CD14-positive monocyte (primary cell): ENCODE measurements around the gene MRGPRF. TPM values are rescaled to one million over a fixed set of nuclear protein-coding genes. Genes with fewer than 3 reads are reported as not detected.

Source experiments
- DNase-seq, 3 donors: peaks; one replicate each; pipeline ENCODE4 v3.0.0-alpha.2; 2011 to 2022
- H2AFZ ChIP-seq: 2 replicates; pipeline ENCODE4 v1.6.0; 2012; ENCODE audit warnings: mild to moderate bottlenecking, low read depth, low read length, inconsistent platforms; ENCODE audit not compliant: insufficient read depth, poor library complexity, severe bottlenecking
- H3K27ac ChIP-seq, 2 donors: 1 replicate in 1 of 2; 2 replicates in 1 of 2; pipeline ENCODE4 v1.5.1; 2012 to 2013; ENCODE audit warnings: low read length in 2 of 2, control low read depth in 1 of 2, inconsistent platforms in 1 of 2, low read depth in 1 of 2, mild to moderate bottlenecking in 1 of 2
- H3K27me3 ChIP-seq, 2 donors: one replicate each; pipeline versions ENCODE4 v1.6.0 to v1.6.1; 2011 to 2013; ENCODE audit warnings: low read length in 2 of 2; ENCODE audit not compliant: control insufficient read depth in 2 of 2, insufficient read depth in 2 of 2
- H3K36me3 ChIP-seq, 2 donors: replicated peaks in 1 of 2; 1 replicate in 1 of 2; 2 replicates in 1 of 2; pipeline versions ENCODE4 v1.5.1 to v1.6.1; 2012 to 2013; ENCODE audit warnings: low read length in 2 of 2, control low read depth in 1 of 2, inconsistent platforms in 1 of 2, mild to moderate bottlenecking in 1 of 2; ENCODE audit not compliant: insufficient read depth in 2 of 2, control insufficient read depth in 1 of 2
- H3K4me1 ChIP-seq, 2 donors: 1 replicate in 1 of 2; 2 replicates in 1 of 2; pipeline versions ENCODE4 v1.5.1 to v1.6.1; 2012 to 2013; ENCODE audit warnings: low read length in 2 of 2, control low read depth in 1 of 2, inconsistent platforms in 1 of 2, mild to moderate bottlenecking in 1 of 2, moderate library complexity in 1 of 2; ENCODE audit not compliant: insufficient read depth in 2 of 2, control insufficient read depth in 1 of 2
- H3K4me2 ChIP-seq: replicated peaks from 2 replicates; pipeline ENCODE3; 2012; ENCODE audit warnings: low read length, moderate library complexity, mild to moderate bottlenecking; ENCODE audit not compliant: poor library complexity, severe bottlenecking; ENCODE audit errors: extremely low read depth
- H3K4me3 ChIP-seq, 3 experiments: fragments of 200-600 bp in 1 of 3; sonication (generic) in 1 of 3; replicated peaks in 1 of 3; 1 replicate in 2 of 3; 2 replicates in 1 of 3; pipeline ENCODE4 v1.5.1; 2011 to 2013; ENCODE audit warnings: low read length in 3 of 3, mild to moderate bottlenecking in 3 of 3, control low read depth in 2 of 3, low read depth in 2 of 3, inconsistent platforms in 1 of 3, moderate library complexity in 1 of 3
- H3K79me2 ChIP-seq: 2 replicates; pipeline ENCODE4 v1.6.0; 2012; ENCODE audit warnings: mild to moderate bottlenecking, control low read depth, inconsistent platforms, low read length, moderate library complexity; ENCODE audit not compliant: insufficient read depth
- H3K9ac ChIP-seq: 2 replicates; pipeline ENCODE4 v1.6.0; 2017; ENCODE audit warnings: low read length, mild to moderate bottlenecking; ENCODE audit not compliant: insufficient read depth, poor library complexity, severe bottlenecking
- H3K9me3 ChIP-seq, 2 donors: replicated peaks in 1 of 2; 1 replicate in 1 of 2; 2 replicates in 1 of 2; pipeline versions ENCODE4 v1.5.1 to v1.6.1; 2012 to 2013; ENCODE audit warnings: low read length in 2 of 2, control low read depth in 1 of 2; ENCODE audit not compliant: control insufficient read depth in 1 of 2, insufficient read depth in 1 of 2
- H4K20me1 ChIP-seq: 2 replicates; pipeline ENCODE4 v1.6.0; 2012; ENCODE audit warnings: mild to moderate bottlenecking, low read length, control low read depth, moderate library complexity; ENCODE audit not compliant: insufficient read depth
- H3K27ac Mint-ChIP-seq, 7 donors: one replicate each; pipeline ENCODE4 v1.8.0; 2020; ENCODE audit warnings: mild to moderate bottlenecking in 7 of 7, mixed read lengths in 7 of 7, moderate library complexity in 6 of 7, inconsistent platforms in 2 of 7
- H3K27me3 Mint-ChIP-seq, 3 donors: one replicate each; pipeline ENCODE4 v1.8.0; 2021 to 2022; ENCODE audit warnings: low read depth in 3 of 3, mild to moderate bottlenecking in 3 of 3, mixed read lengths in 3 of 3, moderate library complexity in 3 of 3, inconsistent platforms in 1 of 3
- H3K36me3 Mint-ChIP-seq, 2 donors: one replicate each; pipeline ENCODE4 v1.8.0; 2020; ENCODE audit warnings: mixed read lengths in 2 of 2, inconsistent platforms in 1 of 2, mild to moderate bottlenecking in 1 of 2
- H3K4me1 Mint-ChIP-seq: one replicate; pipeline ENCODE4 v1.8.0; 2020; ENCODE audit warnings: mild to moderate bottlenecking, mixed read lengths
- H3K4me3 Mint-ChIP-seq, 2 donors: one replicate each; pipeline ENCODE4 v1.8.0; 2020; ENCODE audit warnings: mild to moderate bottlenecking in 2 of 2, mixed read lengths in 2 of 2, moderate library complexity in 1 of 2
- H3K9me3 Mint-ChIP-seq, 7 donors: one replicate each; pipeline ENCODE4 v1.8.0; 2020 to 2022; ENCODE audit warnings: mixed read lengths in 7 of 7, mild to moderate bottlenecking in 6 of 7, moderate library complexity in 6 of 7, inconsistent platforms in 2 of 7
- CTCF ChIP-seq: fragments of 200-600 bp; IDR thresholded peaks from one replicate; pipeline ENCODE4 v1.8.0; 2022; ENCODE audit warnings: antibody characterized with exemption, mild to moderate bottlenecking
- WGBS: methylation state at CpG from one replicate; pipeline ENCODE4 v1.1.5; 2013; ENCODE audit warnings: missing lambda C conversion rate; ENCODE audit not compliant: insufficient coverage; 5-methylcytosine and 5-hydroxymethylcytosine counted together
- intact Hi-C, 2 donors: fragments of 100-400 bp; cut with micrococcal nuclease; formaldehyde crosslinking; loops; one replicate each; pipeline versions ENCODE4 v1.15.0 to v1.15.1; 2023
- polyA plus RNA-seq, 3 donors: library from polyadenylated mRNA; depleted of rRNA in 1 of 3; unstranded in 2 of 3; stranded (reverse) in 1 of 3; fragments of 300-500 nt in 2 of 3; fragments of >200 nt in 1 of 3; fragmentation: Illumina TruSeq in 2 of 3; gene quantifications; 1 replicate in 2 of 3; 2 replicates in 1 of 3; pipeline ENCODE4 v1.2.3, GENCODE V29; 2012 to 2021

The MRGPRF gene
- polyA plus RNA-seq, 3 donors, result 0.22 to 0.23 TPM; not detected in 1

DNA sequence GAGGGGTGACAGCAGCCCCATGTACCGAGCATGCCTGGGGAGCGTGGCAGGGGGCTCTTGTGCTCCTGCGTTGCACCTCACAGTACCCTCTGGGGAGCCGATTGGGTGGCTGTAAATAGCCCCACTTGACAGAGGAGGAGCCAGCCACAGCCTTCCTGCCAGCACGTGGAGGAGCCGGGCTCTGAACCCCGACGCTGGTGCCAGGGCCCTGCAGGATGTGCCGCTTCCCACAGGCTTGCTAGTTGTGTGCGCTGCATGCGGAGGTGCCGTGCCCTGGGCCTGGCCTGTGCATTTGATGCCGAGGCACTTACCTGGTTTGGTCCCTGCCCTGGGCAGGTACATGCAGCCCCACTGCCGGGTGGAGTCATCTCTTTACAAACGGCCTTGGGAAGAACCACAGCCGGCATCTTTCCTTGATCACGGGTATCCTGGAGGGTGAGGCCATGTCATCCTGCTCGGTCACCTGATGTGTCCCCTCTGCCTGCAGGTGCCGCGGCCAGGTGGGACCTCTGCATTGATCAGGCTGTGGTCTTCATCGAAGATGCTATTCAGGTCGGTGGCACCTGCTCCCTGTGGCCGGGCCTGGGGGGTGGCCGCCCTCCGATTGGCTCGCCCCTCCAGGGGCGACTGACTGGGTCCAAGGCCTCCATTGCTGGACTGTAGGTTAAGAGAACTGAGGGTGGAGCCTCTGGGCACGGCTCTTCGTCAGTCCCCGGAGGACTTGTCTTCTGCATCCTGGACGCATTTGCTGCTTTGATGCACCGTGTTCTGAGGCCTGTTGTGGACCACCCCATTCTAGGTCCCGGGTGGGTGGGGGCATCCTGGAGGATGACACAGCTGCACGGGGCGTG, 40.7 kb upstream of the MRGPRF start:
- Mint-ChIP-seq H3K36me3 (peaks cover 50 to 69% of the 10 kb centered on the region in 2 donors), H3K9me3 (peaks cover 0 to 2% (median 0%) of the 10 kb centered on the region in 7 donors), H3K4me1 (peaks cover 54% of the 10 kb centered on the region), H3K4me3 (peak overlapping the region in 1 of 2 donors; percentile 12), H3K27me3 (no peaks in the 10 kb centered on the region), H3K27ac (peak overlapping the region in 5 of 7 donors; percentile 1 to 73 (median 46))
- Histone ChIP-seq H3K9me3 (no peaks in the 10 kb centered on the region), H3K9ac (no peak overlapping the region), H3K27me3 (no peaks in the 10 kb centered on the region), H3K4me1 (peaks cover 49 to 65% of the 10 kb centered on the region in 2 donors), H3K4me3 (no peak overlapping the region), H4K20me1 (peaks cover 91% of the 10 kb centered on the region), H2AFZ (no peak overlapping the region), H3K79me2 (peaks cover 96% of the 10 kb centered on the region), H3K36me3 (peaks cover 43 to 61% of the 10 kb centered on the region in 2 donors), H3K27ac (peak overlapping the region; percentile 58 to 79), H3K4me2 (no peak overlapping the region)
- intact Hi-C loops, result no loop called here
- DNase-seq, result no peak
- no peak for TF ChIP-seq CTCF
- 85% methylated on average over 34 of the region's 35 CpGs for WGBS

- Histone ChIP-seq H3K4me1 (peaks cover 54 to 70% of the 10 kb centered on the region in 2 donors), H4K20me1 (peaks cover 85% of the 10 kb centered on the region), H2AFZ (no peak overlapping the region), H3K27ac (no peak overlapping the region), H3K27me3 (no peaks in the 10 kb centered on the region), H3K79me2 (peaks cover 91% of the 10 kb centered on the region), H3K36me3 (peaks cover 37 to 55% of the 10 kb centered on the region in 2 donors), H3K4me2 (no peak overlapping the region), H3K9ac (no peak overlapping the region), H3K4me3 (no peak overlapping the region), H3K9me3 (no peaks in the 10 kb centered on the region)
- no peak for TF ChIP-seq CTCF
- Mint-ChIP-seq H3K27ac (peak overlapping the region in 4 of 7 donors; percentile 1 to 73 (median 33)), H3K27me3 (no peaks in the 10 kb centered on the region), H3K4me3 (peak overlapping the region in 1 of 2 donors; percentile 12), H3K9me3 (peaks cover 0 to 2% (median 0%) of the 10 kb centered on the region in 7 donors), H3K36me3 (peaks cover 47 to 65% of the 10 kb centered on the region in 2 donors), H3K4me1 (peaks cover 57% of the 10 kb centered on the region)
- intact Hi-C loops, result no loop called here
- WGBS, result 93% methylated on average over 3 of the region's 9 CpGs
- no peak for DNase-seq
Observed at GRCh38 chr11:69053169-69053477, 40.1 kb upstream of the MRGPRF start.
